Activated gamma-delta T cell (primary cell): ENCODE measurements around the gene TNFSF13.

ENCODE experiments used
- DNase-seq: peaks from one replicate; lab custom pipeline; 2025; lab: John Stamatoyannopoulos, UW

Gene TNFSF13

DNA sequence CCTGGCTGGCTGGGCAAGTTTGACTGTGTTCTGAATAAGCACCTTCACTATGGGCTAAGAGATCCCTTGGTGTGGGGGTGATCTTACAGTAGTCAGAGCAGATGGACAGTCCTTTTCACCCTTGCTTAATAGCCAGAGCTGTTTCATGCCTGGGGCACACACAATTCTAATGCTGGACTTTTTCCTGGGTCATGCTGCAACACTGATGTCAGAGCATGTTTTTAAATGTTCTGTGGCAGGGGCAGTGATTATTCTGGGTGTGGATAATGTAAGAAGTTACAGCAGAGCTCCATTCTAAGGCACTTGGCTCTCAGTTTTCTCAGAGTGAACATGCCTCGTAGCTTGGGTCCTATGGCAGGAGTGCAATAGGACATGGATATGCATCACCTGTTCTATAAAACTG lies 16.9 kb downstream of the TNFSF13 start:
- no peak for DNase-seq

DNA sequence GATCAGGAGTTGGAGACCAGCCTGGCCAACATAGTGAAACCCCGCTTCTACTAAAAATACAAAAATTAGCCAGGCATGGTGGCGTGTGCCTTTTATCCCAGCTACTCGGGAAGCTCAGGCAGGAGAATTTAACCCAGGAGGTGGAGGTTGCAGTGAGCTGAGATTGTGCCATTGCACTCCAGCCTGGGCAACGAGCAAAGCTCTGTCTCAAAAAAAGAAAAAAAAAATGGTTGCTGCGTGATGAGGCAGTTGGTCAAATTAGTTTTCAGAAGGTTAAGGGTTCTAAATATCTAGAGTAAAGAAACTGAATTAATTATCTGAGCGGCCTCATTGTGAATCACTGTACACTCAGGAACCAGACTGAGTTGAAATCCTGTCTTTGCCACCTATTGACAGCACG lies 17.4 kb downstream of the TNFSF13 start:
- DNase-seq, result no peak

DNA sequence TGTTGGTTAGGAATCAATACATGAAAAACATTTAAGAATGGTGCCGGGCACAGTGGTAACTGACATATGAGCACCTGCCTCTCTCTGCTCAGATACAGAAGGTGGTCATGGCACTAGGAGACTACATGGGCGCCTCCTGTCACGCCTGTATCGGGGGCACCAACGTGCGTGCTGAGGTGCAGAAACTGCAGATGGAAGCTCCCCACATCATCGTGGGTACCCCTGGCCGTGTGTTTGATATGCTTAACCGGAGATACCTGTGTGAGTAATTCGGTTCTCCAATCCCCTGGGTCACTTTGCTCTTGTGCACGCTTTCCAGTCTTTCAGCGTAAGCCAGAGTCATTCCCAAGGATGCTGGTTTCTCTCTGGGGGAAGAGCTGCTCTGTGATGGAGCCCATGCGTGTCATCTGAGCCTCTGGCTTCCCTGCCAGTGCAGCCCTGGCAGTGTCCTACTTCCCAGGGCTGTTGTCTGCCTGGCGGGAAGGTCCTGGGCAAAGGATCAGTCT lies 17.9 kb downstream of the TNFSF13 start:
- DNase-seq, result no peak

DNA sequence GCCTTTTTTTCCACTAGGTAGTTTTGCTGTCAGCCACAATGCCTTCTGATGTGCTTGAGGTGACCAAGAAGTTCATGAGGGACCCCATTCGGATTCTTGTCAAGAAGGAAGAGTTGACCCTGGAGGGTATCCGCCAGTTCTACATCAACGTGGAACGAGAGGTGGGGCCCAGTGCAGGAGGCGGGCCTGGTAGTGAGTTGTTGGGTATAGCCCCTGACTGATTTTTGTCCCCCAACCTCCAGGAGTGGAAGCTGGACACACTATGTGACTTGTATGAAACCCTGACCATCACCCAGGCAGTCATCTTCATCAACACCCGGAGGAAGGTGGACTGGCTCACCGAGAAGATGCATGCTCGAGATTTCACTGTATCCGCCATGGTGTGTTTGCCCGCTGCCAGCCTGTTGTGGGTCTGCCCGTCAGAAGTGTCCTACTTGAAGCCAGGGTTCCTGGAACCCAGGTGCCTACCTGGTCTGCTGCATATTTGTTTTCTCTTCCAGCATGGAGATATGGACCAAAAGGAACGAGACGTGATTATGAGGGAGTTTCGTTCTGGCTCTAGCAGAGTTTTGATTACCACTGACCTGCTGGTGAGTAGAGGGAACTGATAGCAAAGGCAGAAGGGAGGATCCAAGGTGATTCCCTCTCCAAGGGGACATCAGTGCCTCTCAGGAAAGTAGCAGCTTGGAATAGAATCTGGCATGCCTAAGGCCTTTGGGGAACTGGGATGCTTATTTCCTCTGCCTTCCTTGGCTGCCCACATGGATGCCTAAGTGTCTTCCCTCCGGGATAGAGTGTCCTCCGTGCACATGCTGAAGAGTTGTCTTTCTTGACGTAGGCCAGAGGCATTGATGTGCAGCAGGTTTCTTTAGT lies 19.0 kb downstream of the TNFSF13 start:
- no peak for DNase-seq

DNA sequence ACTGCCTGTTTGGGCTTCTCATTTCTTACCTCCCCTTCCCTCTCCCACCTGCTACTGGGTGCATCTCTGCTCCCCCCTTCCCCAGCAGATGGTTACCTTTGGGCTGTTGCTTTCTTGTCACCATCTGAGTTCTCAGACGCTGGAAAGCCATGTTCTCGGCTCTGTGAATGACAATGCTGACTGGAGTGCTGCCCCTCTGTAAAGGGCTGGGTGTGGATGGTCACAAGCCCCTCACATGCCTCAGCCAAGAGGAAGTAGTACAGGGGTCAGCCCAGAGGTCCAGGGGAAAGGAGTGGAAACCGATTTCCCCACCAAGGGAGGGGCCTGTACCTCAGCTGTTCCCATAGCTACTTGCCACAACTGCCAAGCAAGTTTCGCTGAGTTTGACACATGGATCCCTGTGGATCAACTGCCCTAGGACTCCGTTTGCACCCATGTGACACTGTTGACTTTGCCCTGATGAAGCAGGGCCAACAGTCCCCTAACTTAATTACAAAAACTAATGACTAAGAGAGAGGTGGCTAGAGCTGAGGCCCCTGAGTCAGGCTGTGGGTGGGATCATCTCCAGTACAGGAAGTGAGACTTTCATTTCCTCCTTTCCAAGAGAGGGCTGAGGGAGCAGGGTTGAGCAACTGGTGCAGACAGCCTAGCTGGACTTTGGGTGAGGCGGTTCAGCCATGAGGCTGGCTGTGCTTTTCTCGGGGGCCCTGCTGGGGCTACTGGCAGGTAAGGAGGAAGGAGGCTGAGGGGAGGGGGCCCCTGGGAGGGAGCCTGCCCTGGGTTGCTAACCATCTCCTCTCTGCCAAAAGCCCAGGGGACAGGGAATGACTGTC lies 20.7 kb downstream of the TNFSF13 start, which contains the start of gene CD68:
Gene CD68 (plus strand): TSS at position 638 of the 833 bp plus-strand sequence. CDS start 40 bp downstream, at position 678.
- DNase-seq, result no peak

DNA sequence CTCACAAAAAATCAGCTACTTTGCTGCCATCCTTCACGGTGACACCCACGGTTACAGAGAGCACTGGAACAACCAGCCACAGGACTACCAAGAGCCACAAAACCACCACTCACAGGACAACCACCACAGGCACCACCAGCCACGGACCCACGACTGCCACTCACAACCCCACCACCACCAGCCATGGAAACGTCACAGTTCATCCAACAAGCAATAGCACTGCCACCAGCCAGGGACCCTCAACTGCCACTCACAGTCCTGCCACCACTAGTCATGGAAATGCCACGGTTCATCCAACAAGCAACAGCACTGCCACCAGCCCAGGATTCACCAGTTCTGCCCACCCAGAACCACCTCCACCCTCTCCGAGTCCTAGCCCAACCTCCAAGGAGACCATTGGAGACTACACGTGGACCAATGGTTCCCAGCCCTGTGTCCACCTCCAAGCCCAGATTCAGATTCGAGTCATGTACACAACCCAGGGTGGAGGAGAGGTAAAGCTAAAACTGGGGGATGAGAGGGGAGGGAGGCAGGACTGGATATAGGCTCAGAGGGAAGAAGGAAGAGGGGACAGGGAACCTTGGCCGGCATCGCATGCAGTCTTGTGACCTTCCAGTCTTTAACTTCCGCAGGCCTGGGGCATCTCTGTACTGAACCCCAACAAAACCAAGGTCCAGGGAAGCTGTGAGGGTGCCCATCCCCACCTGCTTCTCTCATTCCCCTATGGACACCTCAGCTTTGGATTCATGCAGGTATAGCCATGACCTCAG lies 21.5 kb downstream of the TNFSF13 start:
- no peak for DNase-seq

DNA sequence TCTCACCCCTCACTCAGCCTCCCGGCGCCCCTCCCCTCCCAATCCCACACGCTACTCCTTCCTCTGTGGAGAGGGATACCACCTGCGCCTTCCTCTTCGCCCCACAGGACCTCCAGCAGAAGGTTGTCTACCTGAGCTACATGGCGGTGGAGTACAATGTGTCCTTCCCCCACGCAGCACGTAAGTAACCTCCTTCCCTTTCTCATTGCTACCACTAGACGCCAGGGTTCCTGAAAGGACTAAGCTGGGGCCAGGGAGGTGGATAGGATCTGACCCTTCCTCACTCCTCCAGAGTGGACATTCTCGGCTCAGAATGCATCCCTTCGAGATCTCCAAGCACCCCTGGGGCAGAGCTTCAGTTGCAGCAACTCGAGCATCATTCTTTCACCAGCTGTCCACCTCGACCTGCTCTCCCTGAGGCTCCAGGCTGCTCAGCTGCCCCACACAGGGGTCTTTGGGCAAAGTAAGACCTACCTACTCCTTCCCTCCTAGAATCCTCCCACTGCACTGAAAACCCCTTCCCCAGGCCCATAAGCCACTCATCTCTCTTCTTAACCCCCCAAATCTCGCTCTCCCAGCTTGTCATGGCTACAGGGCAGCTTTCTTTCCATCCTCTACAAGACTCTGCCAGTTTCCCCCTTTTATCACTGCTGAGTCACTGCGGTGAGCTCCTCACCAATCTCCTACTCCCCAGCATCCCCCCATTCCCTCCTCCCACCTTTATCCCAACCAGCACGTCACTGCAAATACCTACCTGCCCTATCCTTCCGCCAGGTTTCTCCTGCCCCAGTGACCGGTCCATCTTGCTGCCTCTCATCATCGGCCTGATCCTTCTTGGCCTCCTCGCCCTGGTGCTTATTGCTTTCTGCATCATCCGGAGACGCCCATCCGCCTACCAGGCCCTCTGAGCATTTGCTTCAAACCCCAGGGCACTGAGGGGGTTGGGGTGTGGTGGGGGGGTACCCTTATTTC lies 22.3 kb downstream of the TNFSF13 start:
- DNase-seq, result no peak

DNA sequence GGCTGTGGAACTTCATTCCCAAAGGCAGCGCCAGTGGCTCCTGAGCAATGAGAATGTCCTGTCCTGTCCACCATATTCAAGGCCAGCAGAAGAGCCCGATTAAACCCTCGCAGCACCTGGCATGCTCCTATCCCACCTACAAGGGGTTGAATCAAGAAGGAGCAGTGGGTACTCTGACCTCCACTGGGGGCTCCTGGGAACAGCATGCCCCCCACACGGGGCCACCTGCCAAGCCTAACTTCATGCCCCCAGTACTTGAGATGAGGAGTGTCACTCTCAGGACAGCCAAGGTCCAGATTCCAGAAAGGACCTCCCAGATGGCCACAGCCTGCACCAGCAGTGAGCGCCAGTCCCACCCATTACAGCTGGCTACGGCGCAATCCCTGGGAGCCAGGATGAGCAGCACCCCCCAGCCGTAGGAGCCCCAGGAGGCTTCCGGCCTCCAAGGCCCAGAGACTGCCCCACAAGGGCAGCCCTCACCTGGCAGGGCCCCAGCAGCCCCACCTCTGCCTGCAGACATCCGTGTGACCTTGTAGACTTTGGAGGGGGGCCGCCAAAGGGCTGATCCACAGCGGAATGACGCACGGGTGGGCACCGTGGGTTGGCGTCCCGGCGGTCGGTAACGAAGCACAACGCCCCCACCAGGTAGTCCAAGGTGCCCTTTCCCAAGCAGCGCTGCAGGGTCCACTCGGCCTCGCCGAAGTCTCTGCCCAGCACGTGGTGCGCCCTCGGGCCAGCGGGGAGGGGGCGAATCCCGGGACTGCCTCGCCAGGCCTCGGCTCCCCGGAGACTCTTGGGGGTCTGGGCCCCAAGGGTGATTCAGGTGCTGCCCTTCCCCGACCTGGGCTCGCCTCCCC lies 24.1 kb downstream of the TNFSF13 start:
- no peak for DNase-seq

DNA sequence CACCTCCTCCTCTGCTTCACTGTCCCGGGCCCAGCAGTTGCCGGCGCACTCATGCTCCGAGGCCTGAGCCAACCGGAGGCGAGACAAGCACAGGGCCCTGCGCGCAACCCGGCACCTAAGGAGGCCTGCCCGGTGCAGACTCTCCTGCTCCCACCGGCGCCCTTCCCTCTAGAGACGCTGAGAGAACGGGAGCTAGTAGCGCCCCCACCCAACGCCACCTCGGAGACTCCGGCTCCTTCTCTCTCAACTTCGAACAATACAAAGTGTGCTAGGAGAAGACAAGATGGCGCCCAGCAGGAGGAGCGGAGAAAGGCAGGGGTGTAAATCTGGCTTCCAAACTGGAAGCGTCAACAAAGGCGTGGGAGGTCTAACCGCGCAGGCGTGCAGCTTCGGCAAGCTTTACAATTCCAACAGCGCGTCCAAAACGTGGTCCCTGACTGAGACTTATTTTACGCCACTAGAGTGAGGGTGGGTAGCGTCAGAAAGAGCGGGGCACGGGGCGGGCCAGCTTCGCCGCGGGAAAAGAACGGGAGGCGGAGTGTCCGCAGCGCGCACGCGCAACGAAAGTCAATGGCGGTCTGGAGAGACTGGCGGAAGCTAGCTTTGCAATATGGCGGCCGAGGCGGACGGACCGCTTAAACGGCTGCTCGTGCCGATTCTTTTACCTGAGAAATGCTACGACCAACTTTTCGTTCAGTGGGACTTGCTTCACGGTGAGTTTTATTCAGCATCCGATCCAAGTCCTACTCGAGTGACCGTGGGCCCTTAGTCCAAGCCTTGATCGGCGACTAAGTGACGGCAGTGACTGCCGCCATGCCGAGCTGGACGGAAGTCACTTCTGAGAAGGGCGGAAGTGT lies 24.9 kb downstream of the TNFSF13 start, which contains the start of gene MPDU1:
Gene MPDU1 (plus strand): TSS at position 600 of the 857 bp plus-strand sequence. CDS start 11 bp downstream, at position 611.
- DNase-seq, result peak; percentile 88

DNA sequence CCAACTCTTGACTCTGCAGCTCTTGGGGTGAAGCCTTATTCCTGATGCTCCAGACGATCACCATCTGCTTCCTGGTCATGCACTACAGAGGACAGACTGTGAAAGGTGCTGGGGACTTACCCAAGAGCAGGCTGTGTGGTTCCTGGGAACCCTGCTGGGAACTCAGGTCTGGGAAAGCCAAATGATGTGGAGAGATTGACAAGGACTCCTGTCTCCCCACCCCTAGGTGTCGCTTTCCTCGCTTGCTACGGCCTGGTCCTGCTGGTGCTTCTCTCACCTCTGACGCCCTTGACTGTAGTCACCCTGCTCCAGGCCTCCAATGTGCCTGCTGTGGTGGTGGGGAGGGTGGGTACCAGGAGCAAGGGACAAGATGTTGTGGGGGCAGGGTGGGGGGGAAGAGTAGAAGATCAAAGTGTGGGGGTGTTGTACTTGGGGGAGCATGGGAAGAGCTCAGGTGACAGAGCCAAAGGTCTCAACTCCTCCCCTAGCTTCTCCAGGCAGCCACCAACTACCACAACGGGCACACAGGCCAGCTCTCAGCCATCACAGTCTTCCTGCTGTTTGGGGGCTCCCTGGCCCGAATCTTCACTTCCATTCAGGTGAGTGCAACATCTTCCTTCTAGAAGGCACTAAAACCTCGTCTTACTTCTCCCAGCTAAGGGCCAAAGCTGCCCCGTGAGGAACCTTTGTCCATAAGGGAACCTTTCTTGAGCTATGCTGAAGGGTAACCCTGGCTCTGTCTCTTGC lies 28.3 kb downstream of the TNFSF13 start:
- no peak for DNase-seq

DNA sequence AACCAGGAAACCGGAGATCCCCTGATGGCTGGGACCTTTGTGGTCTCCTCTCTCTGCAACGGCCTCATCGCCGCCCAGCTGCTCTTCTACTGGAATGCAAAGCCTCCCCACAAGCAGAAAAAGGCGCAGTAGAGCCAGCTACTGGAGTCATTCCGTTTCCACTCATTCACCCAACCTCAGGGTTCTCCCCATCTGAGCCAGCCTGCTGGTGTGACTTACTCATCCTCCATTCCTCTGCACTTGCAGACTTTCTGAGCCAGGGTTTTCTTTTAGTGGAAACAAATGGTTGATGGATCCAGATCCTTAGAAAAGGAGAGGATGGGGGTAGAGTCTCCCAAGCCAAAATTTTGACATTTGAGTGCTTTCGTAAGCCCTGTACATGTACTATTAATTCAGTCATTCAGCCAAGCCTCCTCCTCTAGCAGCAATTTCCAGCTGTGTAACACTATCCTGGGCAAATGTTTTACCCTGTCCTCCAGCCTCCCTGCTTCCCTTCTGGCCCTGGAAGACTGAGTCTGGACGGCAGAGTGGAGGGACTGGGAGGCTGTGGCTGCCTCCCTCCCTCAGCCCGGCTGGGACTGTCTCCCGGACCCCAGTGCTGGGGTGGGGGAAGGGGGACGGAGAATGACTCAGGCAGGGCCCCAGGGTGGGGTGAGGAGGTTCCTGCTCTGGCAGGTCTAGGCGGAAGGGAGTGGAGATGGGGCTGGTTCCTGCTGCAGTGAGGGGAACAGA lies 29.0 kb downstream of the TNFSF13 start:
- DNase-seq, result no peak

DNA sequence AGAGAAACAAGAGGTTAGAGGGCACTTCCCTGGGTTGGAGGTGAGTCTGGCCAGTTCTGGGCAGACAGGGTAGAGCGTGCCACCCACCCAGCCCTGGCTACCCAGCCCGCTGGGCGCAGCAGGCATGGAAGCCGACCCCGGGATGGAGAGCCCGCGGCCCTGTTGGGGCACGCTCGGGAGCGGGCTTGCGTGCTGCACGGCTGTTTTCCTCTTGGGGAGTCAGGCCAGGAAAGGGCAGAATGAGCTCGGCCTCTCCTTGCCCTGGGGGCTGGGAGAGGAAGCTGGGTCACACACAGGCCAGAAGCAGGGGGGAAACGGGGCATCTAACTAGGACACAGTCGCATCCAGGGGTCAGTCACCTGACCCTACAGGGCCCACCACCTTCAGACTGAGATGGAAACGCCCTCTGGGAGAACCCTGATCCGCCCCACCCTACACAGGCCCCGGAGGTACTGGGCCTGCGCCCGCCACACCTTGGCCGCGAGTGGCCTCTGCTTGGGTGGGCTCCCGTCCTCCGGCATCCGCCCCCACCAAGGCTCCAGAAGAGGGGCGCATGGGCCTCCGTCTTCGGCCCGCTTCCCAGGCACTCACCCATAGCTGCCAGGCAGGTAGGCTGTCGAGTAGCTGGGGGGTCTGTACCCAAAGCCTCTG lies 30.1 kb downstream of the TNFSF13 start:
- no peak for DNase-seq

DNA sequence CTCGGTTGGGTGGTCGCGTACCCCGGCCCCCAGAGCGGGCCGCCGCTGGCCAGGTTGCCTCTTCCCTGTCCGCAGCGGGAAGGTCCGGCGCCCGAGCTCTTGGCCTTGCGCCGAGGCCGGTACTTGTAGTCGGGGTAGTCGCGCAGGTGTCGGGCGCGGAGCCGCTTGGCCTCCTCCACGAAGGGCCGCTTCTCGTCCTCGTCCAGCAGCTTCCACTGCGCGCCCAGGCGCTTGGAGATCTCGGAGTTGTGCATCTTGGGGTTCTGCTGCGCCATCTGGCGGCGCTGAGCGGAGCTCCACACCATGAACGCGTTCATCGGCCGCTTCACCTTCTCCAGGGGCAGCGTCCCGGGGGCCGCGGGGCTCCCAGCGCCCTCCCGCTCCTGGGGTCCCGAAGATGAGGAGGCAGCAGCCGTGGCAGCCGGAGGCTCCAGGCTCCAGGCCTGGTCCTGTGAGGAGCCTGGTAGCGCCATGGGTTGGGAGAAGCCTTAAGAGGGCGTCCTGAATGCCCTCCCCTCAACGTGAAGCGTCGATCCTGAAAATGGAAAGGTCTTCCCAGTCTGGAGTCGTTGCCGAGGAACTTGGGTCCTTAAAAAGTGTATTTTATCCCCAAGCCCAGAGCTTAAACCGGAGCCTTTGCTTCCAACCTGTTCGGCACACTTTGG lies 30.8 kb downstream of the TNFSF13 start:
- peak; percentile 24 for DNase-seq

DNA sequence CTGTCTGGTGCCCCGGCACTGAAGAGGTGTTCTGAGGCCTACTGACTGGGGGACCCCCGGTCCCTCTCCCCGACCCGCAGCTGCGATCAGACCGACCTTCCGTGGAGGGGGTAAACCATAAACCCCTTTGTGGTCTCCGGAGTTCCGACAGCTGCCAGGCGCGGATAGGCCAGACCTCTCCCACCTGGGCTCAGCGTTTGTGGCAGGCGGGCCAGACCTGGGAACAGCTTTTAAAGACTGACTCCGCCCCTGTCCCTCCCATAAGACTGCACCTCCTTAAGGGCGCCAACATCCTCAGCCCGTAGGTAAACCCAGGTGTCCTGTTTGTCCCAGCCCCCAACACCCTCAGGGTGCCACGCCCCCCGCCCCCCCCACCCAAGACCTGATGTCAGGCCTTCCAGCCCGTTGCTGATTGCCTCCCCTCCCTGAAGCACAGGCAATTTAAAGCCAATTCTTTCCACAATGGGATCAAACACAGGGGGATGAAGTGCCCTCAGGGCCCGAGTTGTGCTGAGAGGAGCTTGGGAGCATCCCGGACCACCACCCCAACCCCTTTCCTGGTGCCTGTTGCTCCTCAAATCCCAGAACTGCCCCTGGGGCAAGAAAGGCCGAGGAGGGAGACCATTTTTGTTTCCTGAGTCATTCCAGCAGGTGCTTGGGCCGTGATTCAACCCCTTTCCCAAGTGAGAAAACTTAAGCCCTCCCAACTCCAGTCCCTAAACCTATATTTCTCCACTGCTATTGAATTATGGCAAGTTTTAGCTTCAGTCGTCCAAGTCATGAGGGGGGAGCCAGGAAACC lies 31.5 kb downstream of the TNFSF13 start, which contains the start of gene SOX15:
Gene SOX15 (minus strand): TSS at position 204 of the 801 bp plus-strand sequence. CDS start 418 bp downstream, outside the sequence.
- no peak for DNase-seq

DNA sequence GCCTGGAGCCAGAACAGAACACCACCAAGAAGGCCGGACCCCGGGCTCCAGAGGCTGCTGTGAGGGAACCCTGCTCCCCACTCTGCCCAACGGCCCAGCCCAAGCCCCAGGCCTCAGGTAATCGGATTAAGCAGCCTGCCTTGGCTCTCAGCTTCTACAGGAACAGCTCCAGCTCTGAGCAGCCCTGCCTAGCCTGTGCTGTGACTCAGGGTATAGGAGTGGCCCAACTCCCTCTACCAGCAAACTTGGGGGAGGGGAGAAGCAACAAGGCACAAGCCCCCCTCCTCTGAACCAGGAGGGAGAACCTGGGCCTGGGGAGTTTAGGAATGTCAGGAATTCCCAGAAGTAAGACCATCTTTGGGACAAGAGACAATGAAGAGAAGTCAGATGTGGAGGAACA lies 32.2 kb downstream of the TNFSF13 start:
- DNase-seq, result no peak
